HepG2 (cell line): Measurements from ENCODE around the gene KIAA0232. TPM values are rescaled to one million over a fixed set of nuclear protein-coding genes. Genes with fewer than 3 reads are reported as not detected.

Experiments
- ATAC-seq: fragments of 200-7000 bp; cut with Tn5 transposase; 3 replicates; pipeline ENCODE4 v1.9.1; 2020; ENCODE audit warnings: mild to moderate bottlenecking, moderate library complexity
- BruUV-seq: library from RNA; stranded (reverse); fragments of 400-500 nt; replicated peaks from 2 replicates; lab custom pipeline; 2021; lab: Mats Ljungman, UMichigan
- CTCF ChIA-PET: fragments of 300-600 bp; formaldehyde crosslinking; extraction: SDS; loops from one replicate; lab custom pipeline; 2021; ENCODE audit warnings: low total read pairs, inconsistent platforms, low intra/inter-chr PET ratio; lab: Yijun Ruan, JAX
- POLR2A ChIA-PET: fragments of 350-600 bp; sonication (Branson Sonifier 250); formaldehyde crosslinking; loops from one replicate; lab custom pipeline; 2020; ENCODE audit warnings: antibody characterized with exemption, inconsistent platforms; lab: Yijun Ruan, JAX
- DNase-seq: peaks from one replicate; pipeline ENCODE4 v3.0.0-alpha.2; 2015; ENCODE audit warnings: low spot score
- FAIRE-seq: peaks from 3 replicates; lab custom pipeline; 2011; peaks lifted over from hg19 to GRCh38; lab: Jason Lieb, UNC
- H2AFZ ChIP-seq: one replicate; pipeline ENCODE4 v1.6.1; 2011; ENCODE audit warnings: low read length, inconsistent platforms
- H3K27ac ChIP-seq: fragments of 300-600 bp; 3 replicates; pipeline ENCODE4 v1.8.0; 2011; ENCODE audit warnings: mixed run types, mild to moderate bottlenecking, mixed read lengths, low read length, inconsistent platforms; ENCODE audit not compliant: insufficient read depth; ENCODE audit errors: extremely low read length
- H3K27me3 ChIP-seq, 2 experiments: fragments of 200-600 bp in 1 of 2; 2 replicates in 1 of 2; 3 replicates in 1 of 2; pipeline versions ENCODE4 v1.6.0 to v1.8.0; 2011; ENCODE audit warnings: low read length in 2 of 2, mild to moderate bottlenecking in 2 of 2, moderate library complexity in 2 of 2, inconsistent platforms in 1 of 2; ENCODE audit not compliant: insufficient read depth in 2 of 2, control insufficient read depth in 1 of 2
- H3K36me3 ChIP-seq, 2 experiments: fragments of 200-600 bp in 1 of 2; replicated peaks in 1 of 2; 2 replicates in 1 of 2; 3 replicates in 1 of 2; pipeline versions ENCODE4 v1.5.1 to v1.8.0; 2011; ENCODE audit warnings: low read length in 2 of 2, inconsistent platforms in 1 of 2; ENCODE audit not compliant: insufficient read depth in 2 of 2, control insufficient read depth in 1 of 2
- H3K4me1 ChIP-seq: 2 replicates; pipeline ENCODE4 v1.5.1; 2012; ENCODE audit warnings: low read length, inconsistent platforms; ENCODE audit not compliant: insufficient read depth
- H3K4me2 ChIP-seq: 2 replicates; pipeline ENCODE4 v1.6.0; 2011; ENCODE audit warnings: low read depth, low read length, inconsistent platforms
- H3K4me3 ChIP-seq, 3 experiments: fragments of 200-600 bp in 1 of 3; sonication (generic), shearing (Covaris generic) in 1 of 3; replicated peaks in 1 of 3; 2 replicates each; pipeline ENCODE4 v1.5.1; 2011 to 2016; ENCODE audit warnings: low read length in 3 of 3, inconsistent platforms in 2 of 3, low read depth in 2 of 3, mild to moderate bottlenecking in 2 of 3, control low read depth in 1 of 3, mixed read lengths in 1 of 3; ENCODE audit not compliant: insufficient read depth in 1 of 3
- H3K79me2 ChIP-seq: one replicate; pipeline ENCODE4 v1.6.1; 2011; ENCODE audit warnings: low read length, inconsistent platforms; ENCODE audit not compliant: insufficient read depth
- H3K9ac ChIP-seq: 2 replicates; pipeline ENCODE4 v1.6.0; 2011; ENCODE audit warnings: mild to moderate bottlenecking, low read depth, low read length, inconsistent platforms; ENCODE audit not compliant: insufficient read depth
- H3K9me3 ChIP-seq: 2 replicates; pipeline ENCODE4 v1.5.1; 2012; ENCODE audit warnings: mild to moderate bottlenecking, low read length
- H4K20me1 ChIP-seq: 2 replicates; pipeline ENCODE4 v1.6.0; 2011; ENCODE audit warnings: inconsistent platforms, mild to moderate bottlenecking, low read length, moderate library complexity; ENCODE audit not compliant: insufficient read depth
- CSRNP2 ChIP-seq: sonication (generic); formaldehyde crosslinking; conservative IDR thresholded peaks from 2 replicates; pipeline ENCODE4 v1.8.0; 2022; ENCODE audit warnings: low read depth, missing genetic modification reagents
- HNRNPL ChIP-seq: fragments of 200-400 bp; formaldehyde crosslinking; IDR thresholded peaks from 2 replicates; pipeline ENCODE4 v1.6.1; 2017; ENCODE audit warnings: mild to moderate bottlenecking, low read depth, low read length
- MED8 ChIP-seq: sonication (generic); formaldehyde crosslinking; IDR thresholded peaks from 2 replicates; pipeline ENCODE4 v1.8.1; 2023; ENCODE audit warnings: mild to moderate bottlenecking, missing genetic modification reagents; ENCODE audit not compliant: insufficient replicate concordance
- POLR2AphosphoS2 ChIP-seq: IDR thresholded peaks from 2 replicates; pipeline ENCODE4 v1.6.1; 2011; ENCODE audit warnings: low read depth, low read length, improper control_type of control experiment
- SCMH1 ChIP-seq: sonication (generic); formaldehyde crosslinking; IDR thresholded peaks from 2 replicates; pipeline ENCODE4 v1.9.0; 2021; ENCODE audit warnings: missing genetic modification reagents, mild to moderate bottlenecking, borderline replicate concordance
- ZNF124 ChIP-seq: sonication (generic); formaldehyde crosslinking; IDR thresholded peaks from 2 replicates; pipeline ENCODE4 v1.4.0; 2020; ENCODE audit warnings: missing genetic modification reagents
- ZNF138 ChIP-seq: sonication (generic); formaldehyde crosslinking; IDR thresholded peaks from 2 replicates; pipeline ENCODE4 v1.5.0; 2020; ENCODE audit warnings: mild to moderate bottlenecking, low read depth, missing genetic modification reagents
- ZNF230 ChIP-seq: sonication (generic); formaldehyde crosslinking; IDR thresholded peaks from 2 replicates; pipeline ENCODE4 v1.4.0; 2020; ENCODE audit warnings: mild to moderate bottlenecking, missing genetic modification reagents
- ZNF280D ChIP-seq: sonication (generic); formaldehyde crosslinking; IDR thresholded peaks from 2 replicates; pipeline ENCODE4 v1.5.1; 2020; ENCODE audit warnings: mild to moderate bottlenecking, missing genetic modification reagents
- ZNF383 ChIP-seq: sonication (generic); formaldehyde crosslinking; IDR thresholded peaks from 2 replicates; pipeline ENCODE4 v1.4.0; 2020; ENCODE audit warnings: missing genetic modification reagents, mild to moderate bottlenecking, borderline replicate concordance
- ZNF431 ChIP-seq: sonication (generic); formaldehyde crosslinking; IDR thresholded peaks from 2 replicates; pipeline ENCODE4 v1.9.0; 2022; ENCODE audit warnings: missing genetic modification reagents, low read depth, mild to moderate bottlenecking, borderline replicate concordance
- ZNF547 ChIP-seq: sonication (generic); formaldehyde crosslinking; IDR thresholded peaks from 2 replicates; pipeline ENCODE4 v1.5.1; 2020; ENCODE audit warnings: mild to moderate bottlenecking, missing genetic modification reagents
- ZSCAN29 ChIP-seq: sonication (generic); formaldehyde crosslinking; conservative IDR thresholded peaks from 2 replicates; pipeline ENCODE4 v1.4.0; 2020; ENCODE audit warnings: mild to moderate bottlenecking, missing genetic modification reagents
- WGBS: methylation state at CpG from one replicate; pipeline ENCODE4 v1.1.6; 2017; ENCODE audit warnings: low lambda C conversion rate; 5-methylcytosine and 5-hydroxymethylcytosine counted together
- in situ Hi-C: cut with HindIII; loops from 2 replicates; pipeline ENCODE4 v1.10.0; 2017; ENCODE audit warnings: low pct_unique_long_range_greater_than_20kb; ENCODE audit not compliant: extremely low pct_ligation_motif_present
- intact Hi-C: fragments of 100-400 bp; cut with micrococcal nuclease; formaldehyde crosslinking; loops from one replicate; pipeline ENCODE4 v1.10.0; 2022; ENCODE audit not compliant: unreplicated experiment
- polyA plus RNA-seq, 8 experiments: library from polyadenylated mRNA; depleted of rRNA in 3 of 8; stranded (reverse) in 7 of 8; unstranded in 1 of 8; fragments of >200 nt; fragmentation: Illumina TruSeq in 4 of 8; extraction: Trizol in 4 of 8; gene quantifications; 2 replicates each; pipeline versions ENCODE4 v1.2.1 to v1.2.3, GENCODE V29; 2011 to 2016; ENCODE audit warnings: low read depth in 4 of 8, missing spikeins in 1 of 8, mixed read lengths in 1 of 8; ENCODE audit not compliant: insufficient read depth in 1 of 8
- total RNA-seq, 5 experiments: library from RNA; depleted of rRNA; stranded (reverse); fragments of >200 nt; fragmentation: Illumina TruSeq; extraction: Trizol; gene quantifications; 2 replicates each; pipeline ENCODE4 v1.2.3, GENCODE V29; 2016; ENCODE audit warnings: low read depth in 1 of 5

The KIAA0232 gene
- total and polyA plus RNA-seq, 2 of the 13 experiments (the other 11 are each of a cell fraction or from before 2014, with no cell fraction given) = 7.8 to 17.1 TPM

- CTCF ChIA-PET = no interaction called here
- Histone ChIP-seq H3K27me3 (no peaks in the 10 kb centered on the region), H3K9ac (no peak overlapping the region), H3K79me2 (peaks cover 14% of the 10 kb centered on the region), H3K4me3 (no peak overlapping the region), H2AFZ (no peak overlapping the region), H3K9me3 (no peaks in the 10 kb centered on the region), H3K4me1 (no peaks in the 10 kb centered on the region), H4K20me1 (no peaks in the 10 kb centered on the region; the same call in 1 of the 2 replicates), H3K4me2 (no peak overlapping the region), H3K36me3 (peaks cover 21 to 86% of the 10 kb centered on the region in 2 experiments), H3K27ac (no peak overlapping the region)
- no peak for DNase-seq
- in situ Hi-C loops (no loop called here), intact Hi-C loops (no loop called here)
- POLR2A ChIA-PET = no interaction called here
- ATAC-seq = no peak
- no TSS peak for BruUV-seq
- 98% methylated on average over 5 of the region's 5 CpGs for WGBS
- FAIRE-seq = no peak
- TF ChIP-seq MED8 (CRISPR knock-in tag) (no peak), ZNF280D (no peak), SCMH1 (CRISPR knock-in tag) (no peak), ZNF230 (CRISPR knock-in tag) (no peak), ZNF124 (CRISPR knock-in tag) (no peak), ZSCAN29 (CRISPR knock-in tag) (no peak), ZNF431 (CRISPR knock-in tag) (no peak), ZNF547 (no peak), ZNF383 (CRISPR knock-in tag) (no peak), HNRNPL (no peak), ZNF138 (no peak), POLR2AphosphoS2 (no peak), CSRNP2 (no peak)
- TF ChIP-seq, all 625 proteins: peak for 0
These were observed 46.6 kb downstream of the KIAA0232 start for GRCh38 chr4:6829086-6829485.
